Suprapubic skin (tissue), 4 donors: ENCODE results near the gene CNTN2. TPM values are rescaled to one million over a fixed set of nuclear protein-coding genes. Genes with fewer than 3 reads are reported as not detected.

Experiments
- DNase-seq, 2 donors: peaks; one replicate each; pipeline ENCODE4 v3.0.0-alpha.2; 2019; ENCODE audit warnings: low spot score in 2 of 2
- H3K27ac ChIP-seq: fragments of 200-600 bp; sonication (generic); one replicate; pipeline ENCODE4 v1.5.1; 2019
- H3K27me3 ChIP-seq: fragments of 200-600 bp; sonication (generic); one replicate; pipeline ENCODE4 v1.5.1; 2019
- H3K36me3 ChIP-seq: fragments of 200-600 bp; sonication (generic); one replicate; pipeline ENCODE4 v1.5.1; 2019
- H3K4me1 ChIP-seq: fragments of 200-600 bp; sonication (generic); one replicate; pipeline ENCODE4 v1.5.1; 2019
- H3K4me3 ChIP-seq: fragments of 200-600 bp; sonication (generic); one replicate; pipeline ENCODE4 v1.5.1; 2019; ENCODE audit warnings: mild to moderate bottlenecking
- H3K9me3 ChIP-seq: fragments of 200-600 bp; sonication (generic); one replicate; pipeline ENCODE4 v1.5.1; 2019
- EP300 ChIP-seq: sonication (generic); formaldehyde crosslinking; IDR thresholded peaks from one replicate; pipeline ENCODE4 v1.6.1; 2017; ENCODE audit warnings: antibody characterized with exemption
- POLR2A ChIP-seq, 2 donors: fragments of 450-650 bp; IDR thresholded peaks; one replicate each; pipeline ENCODE4 v1.6.1; 2017; ENCODE audit warnings: antibody characterized with exemption in 2 of 2, mild to moderate bottlenecking in 2 of 2, moderate library complexity in 2 of 2
- POLR2AphosphoS5 ChIP-seq, 3 donors: sonication (generic); formaldehyde crosslinking; IDR thresholded peaks; one replicate each; pipeline ENCODE4 v1.6.1; 2017; ENCODE audit warnings: antibody characterized with exemption in 3 of 3
- WGBS: methylation state at CpG from one replicate; pipeline ENCODE4 v1.1.5; 2018; 5-methylcytosine and 5-hydroxymethylcytosine counted together
- total RNA-seq, 4 donors: library from RNA; depleted of rRNA; stranded (reverse); fragments of >200 nt; gene quantifications; one replicate each; pipeline ENCODE4 v1.1.0, GENCODE V29; 2016
- TF ChIP-seq, protein P1 (sequence below), 2 donors: fragments of 200-600 bp in 1 of 2; fragments of 450-650 bp in 1 of 2; sonication (generic) in 1 of 2; IDR thresholded peaks; one replicate each; pipeline ENCODE4 v1.5.1; 2016 to 2019; ENCODE audit warnings: antibody characterized with exemption in 2 of 2, mild to moderate bottlenecking in 1 of 2, moderate library complexity in 1 of 2

Gene CNTN2
- total RNA-seq, 4 donors from 2014 or later: 0.68 to 13.3 (median 1.7) TPM

DNA sequence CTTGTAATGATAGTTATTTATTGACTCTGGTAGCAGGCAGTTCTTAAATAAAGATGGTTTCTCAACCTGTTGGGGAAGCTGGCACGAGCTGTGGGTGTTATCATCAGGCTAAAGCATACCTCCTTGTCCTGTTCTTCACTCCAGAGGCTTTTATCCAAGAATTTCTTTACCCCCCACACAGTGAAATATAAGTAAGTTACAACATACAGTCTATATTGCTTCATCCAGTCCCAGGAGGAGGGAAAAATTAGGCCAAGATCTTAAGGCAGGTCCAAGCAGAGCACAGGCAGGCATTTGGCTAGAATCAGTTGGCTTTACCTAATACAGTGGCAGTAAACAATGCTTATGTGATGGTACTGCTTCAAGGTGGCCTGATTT, 34.9 kb downstream of the CNTN2 start:
- no peak for DNase-seq
- H3K27me3 ChIP-seq: no peaks in the 10 kb centered on the region
- H3K4me3 ChIP-seq: no peak overlapping the region
- peaks cover 36% of the 10 kb centered on the region for H3K4me1 ChIP-seq
- WGBS: 63% methylated on average over 1 of the region's 1 CpG
- no peak for TF ChIP-seq EP300
- TF ChIP-seq POLR2AphosphoS5 (IDR thresholded peaks at IDR 0.05): no peak
- no peak for TF ChIP-seq POLR2A (IDR thresholded peaks at IDR 0.05)
- TF ChIP-seq, protein P1, sequence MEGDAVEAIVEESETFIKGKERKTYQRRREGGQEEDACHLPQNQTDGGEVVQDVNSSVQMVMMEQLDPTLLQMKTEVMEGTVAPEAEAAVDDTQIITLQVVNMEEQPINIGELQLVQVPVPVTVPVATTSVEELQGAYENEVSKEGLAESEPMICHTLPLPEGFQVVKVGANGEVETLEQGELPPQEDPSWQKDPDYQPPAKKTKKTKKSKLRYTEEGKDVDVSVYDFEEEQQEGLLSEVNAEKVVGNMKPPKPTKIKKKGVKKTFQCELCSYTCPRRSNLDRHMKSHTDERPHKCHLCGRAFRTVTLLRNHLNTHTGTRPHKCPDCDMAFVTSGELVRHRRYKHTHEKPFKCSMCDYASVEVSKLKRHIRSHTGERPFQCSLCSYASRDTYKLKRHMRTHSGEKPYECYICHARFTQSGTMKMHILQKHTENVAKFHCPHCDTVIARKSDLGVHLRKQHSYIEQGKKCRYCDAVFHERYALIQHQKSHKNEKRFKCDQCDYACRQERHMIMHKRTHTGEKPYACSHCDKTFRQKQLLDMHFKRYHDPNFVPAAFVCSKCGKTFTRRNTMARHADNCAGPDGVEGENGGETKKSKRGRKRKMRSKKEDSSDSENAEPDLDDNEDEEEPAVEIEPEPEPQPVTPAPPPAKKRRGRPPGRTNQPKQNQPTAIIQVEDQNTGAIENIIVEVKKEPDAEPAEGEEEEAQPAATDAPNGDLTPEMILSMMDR (IDR thresholded peaks at IDR 0.05): no peak
- no peaks in the 10 kb centered on the region for H3K9me3 ChIP-seq
- H3K27ac ChIP-seq: peak overlapping the region; percentile 51
- H3K36me3 ChIP-seq: no peaks in the 10 kb centered on the region

DNA sequence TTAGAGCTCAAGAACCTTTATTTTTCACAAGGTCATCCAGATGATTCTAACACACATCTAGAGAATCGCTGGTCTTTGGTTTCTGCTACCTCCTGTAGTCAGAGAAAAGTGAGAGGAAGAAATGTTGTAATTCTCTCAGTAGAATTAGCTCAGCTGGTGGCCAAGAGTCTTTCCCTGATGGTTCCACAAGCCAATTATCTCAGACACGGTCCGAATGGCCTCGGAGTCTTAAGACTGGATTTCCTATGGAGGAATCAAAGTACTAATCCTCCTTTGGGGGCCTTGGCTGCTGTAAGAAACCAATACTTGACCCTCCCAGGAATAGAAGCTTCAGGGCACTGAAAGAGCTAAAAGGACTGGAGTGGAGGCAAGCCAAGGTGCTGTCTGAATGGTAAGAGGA, 39.4 kb downstream of the CNTN2 start:
- H3K36me3 ChIP-seq: peaks cover 33% of the 10 kb centered on the region
- WGBS: 86% methylated on average over 4 of the region's 4 CpGs
- peaks cover 10% of the 10 kb centered on the region for H3K4me1 ChIP-seq
- H3K27ac ChIP-seq: no peak overlapping the region
- TF ChIP-seq EP300 (no peak), POLR2AphosphoS5 (IDR thresholded peaks at IDR 0.05) (no peak), POLR2A (IDR thresholded peaks at IDR 0.05) (no peak)
- TF ChIP-seq, protein P1 (IDR thresholded peaks at IDR 0.05): no peak
- no peak for DNase-seq
- H3K4me3 ChIP-seq: no peak overlapping the region
- H3K27me3 ChIP-seq: no peaks in the 10 kb centered on the region
- no peaks in the 10 kb centered on the region for H3K9me3 ChIP-seq

DNA sequence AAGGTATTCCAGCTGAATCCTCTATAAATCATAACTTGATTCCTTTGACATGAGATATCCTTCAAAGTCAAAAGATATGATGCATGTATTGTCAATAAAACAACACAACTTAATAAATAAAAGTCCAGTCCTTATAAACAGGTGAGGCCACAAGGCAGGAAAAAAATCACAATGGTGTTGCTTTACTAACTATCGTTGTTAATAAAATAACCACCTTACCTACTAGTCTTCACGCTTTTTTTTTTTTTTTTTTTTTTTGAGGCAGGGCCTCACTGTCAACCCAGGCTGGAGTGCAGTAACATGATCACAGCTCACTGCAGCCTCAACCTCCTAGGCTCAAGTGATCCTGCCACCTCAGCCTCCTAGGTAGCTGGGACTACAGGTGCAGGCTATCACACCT, 41.3 kb downstream of the CNTN2 start, which contains the start of gene TMEM81:
TSS of gene TMEM81 (minus strand) at position 101 of the 400 bp plus-strand sequence. CDS start 140 bp downstream, outside the sequence.
- Histone ChIP-seq H3K4me3 (no peak within 1 kb of the TSS), H3K27ac (no peak within 1 kb of the TSS), H3K4me1 (no peaks in the 10 kb centered on the region), H3K9me3 (no peaks in the 10 kb centered on the region), H3K36me3 (peaks cover 53% of the 10 kb centered on the region), H3K27me3 (no peaks in the 10 kb centered on the region)
- TF ChIP-seq POLR2A (IDR thresholded peaks at IDR 0.05) (no peak), POLR2AphosphoS5 (IDR thresholded peaks at IDR 0.05) (no peak), EP300 (no peak)
- TF ChIP-seq, protein P1 (IDR thresholded peaks at IDR 0.05): no peak
- no peak for DNase-seq
- 86% methylated on average over 2 of the region's 2 CpGs for WGBS

DNA sequence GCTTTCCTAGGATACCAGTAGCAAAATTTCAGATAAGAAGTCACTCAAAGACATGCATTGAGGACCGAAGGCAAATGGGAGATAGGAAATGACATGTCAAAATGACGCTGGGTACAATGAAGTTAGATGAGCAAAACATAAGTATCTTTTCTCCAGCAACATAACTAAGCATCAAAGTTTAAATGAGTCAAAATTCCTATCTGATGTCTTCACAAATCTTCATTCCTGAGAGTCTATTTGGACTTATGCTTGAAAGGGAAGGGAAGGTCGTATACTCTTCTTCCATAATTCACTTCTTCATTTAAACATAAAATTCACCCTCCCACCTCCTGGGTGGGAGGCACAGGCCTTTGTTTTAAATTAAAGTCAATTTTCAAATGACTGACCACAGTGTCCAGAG, 45.3 kb downstream of the CNTN2 start:
- peaks cover 79% of the 10 kb centered on the region for H3K36me3 ChIP-seq
- no peaks in the 10 kb centered on the region for H3K27me3 ChIP-seq
- 87% methylated on average over 3 of the region's 3 CpGs for WGBS

DNA sequence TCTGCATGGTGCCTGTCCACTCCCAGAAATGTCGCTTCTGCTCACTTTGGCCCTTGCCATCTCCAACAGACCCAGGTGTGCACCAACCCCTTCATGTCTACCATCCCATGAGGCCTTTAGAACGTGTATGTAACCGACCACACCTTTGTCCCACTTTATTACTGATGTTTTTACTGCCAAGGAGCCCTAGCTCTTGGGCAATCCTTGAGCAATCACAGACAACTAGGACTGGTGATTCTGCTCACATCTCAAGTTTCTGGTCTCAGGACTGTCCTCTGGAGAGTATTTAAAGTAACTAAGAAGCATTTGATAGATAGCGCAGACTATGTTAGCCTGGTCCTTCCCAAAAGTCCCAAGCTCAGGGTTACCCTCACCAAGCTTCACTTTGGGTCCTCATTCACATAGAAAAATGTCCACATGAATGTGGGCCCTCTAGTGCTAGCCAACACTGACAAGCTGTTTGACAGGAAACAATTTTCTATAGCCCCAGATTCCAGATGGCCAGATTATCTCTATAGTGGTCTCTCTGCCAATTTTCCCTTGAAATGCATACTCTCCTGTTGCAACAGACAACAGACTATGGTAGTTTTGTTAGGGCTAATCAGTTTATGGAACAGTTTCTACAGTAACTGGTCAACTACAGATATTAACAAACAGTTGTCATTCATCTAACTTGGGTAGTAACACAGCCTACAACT, 48.2 kb downstream of the CNTN2 start:
- Histone ChIP-seq H3K27me3 (no peaks in the 10 kb centered on the region), H3K4me1 (peaks cover 10% of the 10 kb centered on the region), H3K27ac (peak overlapping the region; percentile 34), H3K36me3 (peaks cover 79% of the 10 kb centered on the region), H3K4me3 (no peak overlapping the region), H3K9me3 (no peaks in the 10 kb centered on the region)
- no peak for DNase-seq
- 55% methylated on average over 4 of the region's 4 CpGs for WGBS
- TF ChIP-seq POLR2A (IDR thresholded peaks at IDR 0.05): no peak
- TF ChIP-seq, protein P1 (IDR thresholded peaks at IDR 0.05): no peak
- TF ChIP-seq POLR2AphosphoS5 (IDR thresholded peaks at IDR 0.05): no peak
- TF ChIP-seq EP300: no peak

More for the DNA sequence above, 45.3 kb downstream of the CNTN2 start:
- H3K9me3 ChIP-seq: no peaks in the 10 kb centered on the region
- no peak overlapping the region for H3K4me3 ChIP-seq
- H3K27ac ChIP-seq: no peak overlapping the region
- TF ChIP-seq EP300 (no peak), POLR2A (IDR thresholded peaks at IDR 0.05) (no peak), POLR2AphosphoS5 (IDR thresholded peaks at IDR 0.05) (no peak)
- TF ChIP-seq, protein P1 (IDR thresholded peaks at IDR 0.05): no peak
- H3K4me1 ChIP-seq: peaks cover 10% of the 10 kb centered on the region
- DNase-seq: no peak
